ENCODE data around the gene TMEM175. TPM values are rescaled to one million over a fixed set of nuclear protein-coding genes. Genes with fewer than 3 reads are reported as not detected.

TMEM175 gene, protein sequence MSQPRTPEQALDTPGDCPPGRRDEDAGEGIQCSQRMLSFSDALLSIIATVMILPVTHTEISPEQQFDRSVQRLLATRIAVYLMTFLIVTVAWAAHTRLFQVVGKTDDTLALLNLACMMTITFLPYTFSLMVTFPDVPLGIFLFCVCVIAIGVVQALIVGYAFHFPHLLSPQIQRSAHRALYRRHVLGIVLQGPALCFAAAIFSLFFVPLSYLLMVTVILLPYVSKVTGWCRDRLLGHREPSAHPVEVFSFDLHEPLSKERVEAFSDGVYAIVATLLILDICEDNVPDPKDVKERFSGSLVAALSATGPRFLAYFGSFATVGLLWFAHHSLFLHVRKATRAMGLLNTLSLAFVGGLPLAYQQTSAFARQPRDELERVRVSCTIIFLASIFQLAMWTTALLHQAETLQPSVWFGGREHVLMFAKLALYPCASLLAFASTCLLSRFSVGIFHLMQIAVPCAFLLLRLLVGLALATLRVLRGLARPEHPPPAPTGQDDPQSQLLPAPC
- total RNA-seq: 10 to 100 TPM; 33.5 to 36.1 TPM

DNA sequence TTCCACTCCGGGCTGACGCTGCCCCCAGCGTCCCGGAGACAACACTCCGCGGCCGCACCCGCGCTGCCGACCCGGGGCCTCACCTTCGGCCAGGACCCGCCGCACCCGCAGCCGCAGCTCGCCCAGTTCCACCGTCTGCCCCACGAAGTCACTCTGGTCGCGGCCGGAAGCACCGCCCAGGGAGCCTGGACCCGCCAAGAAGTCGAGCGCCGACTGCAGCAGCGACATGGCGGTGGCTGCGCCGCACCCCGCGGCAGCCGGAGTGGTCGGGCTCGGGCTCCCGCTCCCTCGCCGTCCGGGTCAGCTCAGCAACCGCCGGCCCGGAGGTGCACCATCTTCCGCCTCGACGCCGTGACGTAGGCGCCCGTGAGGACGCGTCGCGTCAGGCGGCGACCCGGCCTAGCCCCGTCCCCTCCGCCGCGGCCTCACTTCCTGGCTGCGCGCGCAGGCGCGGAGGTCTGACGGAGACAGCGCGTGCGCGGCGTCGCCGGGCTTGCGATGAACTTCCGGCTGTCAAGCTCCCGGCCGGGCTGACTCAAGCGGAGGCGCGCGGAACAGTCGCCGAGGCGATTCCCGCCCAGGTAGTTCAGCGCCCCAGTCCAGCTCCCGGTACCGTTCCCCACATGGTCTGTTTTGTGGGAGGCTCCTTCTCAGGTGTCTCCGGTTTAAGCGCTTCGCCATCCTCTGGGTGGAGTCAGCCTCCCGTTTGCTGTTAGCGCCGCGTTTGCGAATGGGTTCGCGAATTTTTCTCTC lies at the start of gene TMEM175, which contains the start of gene GAK:
TMEM175 (plus strand) TSS at position 501 of the 753 bp plus-strand sequence. CDS start 15,280 bp downstream, outside the sequence.
GAK (minus strand) TSS at position 357 of the 753 bp plus-strand sequence; CDS start at position 228, 129 bp downstream.

DNA sequence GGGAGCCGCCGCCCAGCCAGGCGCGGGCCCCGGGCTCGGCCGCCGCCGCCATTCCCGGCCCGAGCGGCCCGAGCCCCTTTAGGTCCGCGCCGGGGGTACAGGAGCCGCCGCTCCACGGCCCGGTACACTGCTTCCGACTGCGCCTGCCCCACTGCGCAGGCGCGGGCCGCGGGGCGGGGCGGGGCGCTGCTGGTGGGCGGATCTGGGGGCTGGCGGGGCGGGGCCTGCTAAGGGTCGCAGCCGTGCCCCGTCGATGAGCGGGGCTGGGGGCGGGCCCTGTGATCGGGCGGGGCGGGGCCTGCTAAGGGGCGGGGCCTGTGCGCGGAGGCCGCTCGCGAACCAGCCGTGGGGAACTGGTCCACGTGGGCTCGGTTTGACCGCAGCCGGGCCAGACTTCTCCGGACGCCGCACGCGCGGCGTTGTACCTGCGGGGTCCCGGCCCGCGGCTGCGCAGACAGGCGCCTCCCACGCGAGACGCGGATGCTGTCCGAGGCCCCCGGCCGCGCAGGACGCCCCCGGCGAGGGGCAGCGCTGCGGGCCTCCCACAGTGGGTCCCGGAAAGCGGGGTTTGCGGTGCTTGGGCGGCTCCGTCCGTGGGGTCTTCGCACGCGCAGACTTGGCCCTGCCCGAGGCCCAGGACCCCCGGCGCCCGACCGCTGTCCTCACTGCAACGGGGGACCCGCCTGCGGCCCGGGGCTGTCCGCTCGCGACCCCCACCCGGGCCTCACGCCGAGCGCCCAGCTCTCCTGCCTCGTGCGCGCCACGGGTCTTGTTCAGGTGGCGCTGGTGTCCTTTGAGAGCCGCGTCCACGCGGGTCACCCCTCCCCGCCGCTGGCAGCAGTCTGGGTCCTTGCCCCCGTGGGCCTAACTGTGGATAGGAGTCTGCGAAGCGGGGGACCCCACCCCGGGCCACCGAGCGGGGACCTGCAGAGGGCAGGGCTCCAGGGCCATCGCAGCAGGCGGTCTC lies 41.5 kb downstream of the TMEM175 start, which contains the start of gene DGKQ:
DGKQ (minus strand) TSS at position 139 of the 967 bp plus-strand sequence; CDS start at position 52, 87 bp downstream.

DNA sequence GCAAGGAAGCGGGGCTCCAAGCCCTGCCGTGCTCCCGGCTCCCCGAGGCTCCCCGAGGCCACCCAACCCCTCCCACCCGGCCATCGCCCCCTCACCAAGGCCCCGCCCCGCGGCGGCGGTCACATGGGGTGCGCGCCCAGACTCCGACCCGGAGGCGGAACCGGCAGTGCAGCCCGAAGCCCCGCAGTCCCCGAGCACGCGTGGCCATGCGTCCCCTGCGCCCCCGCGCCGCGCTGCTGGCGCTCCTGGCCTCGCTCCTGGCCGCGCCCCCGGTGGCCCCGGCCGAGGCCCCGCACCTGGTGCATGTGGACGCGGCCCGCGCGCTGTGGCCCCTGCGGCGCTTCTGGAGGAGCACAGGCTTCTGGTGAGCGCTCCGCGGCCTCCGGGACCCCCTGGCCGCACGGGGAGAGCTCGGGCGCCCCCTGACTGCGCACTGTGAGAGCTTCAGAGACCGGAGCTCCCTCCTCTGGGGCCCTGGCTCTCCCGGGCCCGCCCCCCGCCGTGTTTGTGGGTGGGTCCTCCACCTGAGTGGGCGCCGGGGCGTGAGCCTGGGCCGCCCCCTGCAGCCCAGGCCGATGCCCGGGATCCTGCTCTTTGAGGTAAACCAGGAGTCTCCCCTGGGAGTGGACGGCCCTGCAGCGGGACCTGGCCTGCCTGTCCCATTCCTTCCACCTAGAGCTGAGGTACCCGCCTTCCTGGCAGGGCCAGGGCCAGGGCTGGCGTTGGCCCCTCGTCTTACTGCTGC lies 54.8 kb downstream of the TMEM175 start, which contains the start of gene IDUA:
IDUA (plus strand) TSS at position 166 of the 745 bp plus-strand sequence; CDS start at position 207, 41 bp downstream.

DNA sequence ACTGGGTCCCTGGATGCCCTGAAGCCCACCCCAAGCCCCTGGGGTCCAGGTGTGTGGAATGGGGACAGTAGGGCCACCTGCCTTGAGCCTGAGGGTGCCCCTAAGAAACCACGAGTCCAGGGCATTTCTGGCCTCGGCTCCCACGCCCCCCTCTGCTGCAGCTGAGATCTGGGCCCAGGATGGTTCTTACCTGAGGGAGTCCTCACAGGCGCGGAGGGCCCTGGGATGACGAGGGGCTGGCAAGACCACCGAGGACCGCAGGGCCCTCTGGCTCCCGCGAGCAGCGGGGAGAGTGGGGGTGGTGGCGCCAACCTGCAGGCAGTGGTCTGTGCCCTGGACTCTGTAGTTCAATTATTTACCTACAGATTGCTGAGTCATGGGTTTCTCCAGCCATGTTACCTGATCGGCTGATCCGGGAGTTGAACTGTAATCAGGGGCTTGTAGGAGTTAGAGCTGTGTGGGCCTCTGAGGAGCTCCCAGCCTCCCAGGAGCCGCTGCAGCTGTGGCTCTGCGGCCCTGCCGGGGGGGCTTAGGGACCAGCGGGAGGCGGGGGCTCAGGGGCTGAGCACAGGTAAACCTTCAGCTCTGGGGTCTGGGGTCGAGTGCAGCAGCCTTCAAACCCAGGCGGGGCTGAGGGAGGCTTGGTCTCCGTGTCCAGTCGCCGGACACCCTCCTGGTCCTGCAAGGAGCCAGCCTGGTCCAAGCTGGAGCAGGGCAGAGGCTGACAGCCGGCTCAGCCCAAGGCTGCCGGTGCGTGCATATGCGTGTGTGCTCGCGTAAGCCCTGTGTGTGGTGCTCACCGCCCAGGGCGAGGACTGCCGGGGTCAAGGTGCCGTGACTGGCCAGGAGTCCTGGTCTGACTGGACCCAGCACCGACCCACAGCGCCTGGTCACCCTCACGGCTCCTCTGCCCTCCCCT lies 61.1 kb downstream of the TMEM175 start, which contains the start of gene SLC26A1:
SLC26A1 (minus strand) TSS at position 294 of the 919 bp plus-strand sequence. CDS start 1,701 bp downstream, outside the sequence.

Other genes with a start within 250 kb of the TMEM175 start
- gene SLC49A3, start 243.3 kb upstream of the TMEM175 start, total RNA-seq: under 1 TPM; 0.30 to 0.31 TPM
- gene PCGF3, start 226.6 kb upstream of the TMEM175 start, total RNA-seq: 10 to 100 TPM; 54.1 to 54.9 TPM
- gene CPLX1, start 106.3 kb upstream of the TMEM175 start, total RNA-seq: 1 to 10 TPM; 2.5 to 2.6 TPM
- 100 to 1,000 TPM; 131 to 141 TPM for gene GAK, start 144 bp upstream of the TMEM175 start, total RNA-seq
- gene DGKQ, start 41.1 kb downstream of the TMEM175 start, total RNA-seq: 10 to 100 TPM; 16.8 to 18.5 TPM
- 10 to 100 TPM; 38.7 to 42.6 TPM for gene IDUA, start 54.6 kb downstream of the TMEM175 start, total RNA-seq
- under 1 TPM in 1 of 2 experiments, not detected in 1; 0.18 TPM for gene SLC26A1, start 60.9 kb downstream of the TMEM175 start, total RNA-seq
- 1 to 10 TPM; 8.3 TPM for gene FGFRL1, start 79.2 kb downstream of the TMEM175 start, total RNA-seq
- gene RNF212, start 181.1 kb downstream of the TMEM175 start, total RNA-seq: 1 to 10 TPM in 1 of 2 experiments, under 1 TPM in 1; 0.65 to 1.0 TPM
- gene SPON2, start 240.1 kb downstream of the TMEM175 start, total RNA-seq: 10 to 100 TPM; 26.4 to 27.8 TPM

Measured in activated naive CD4-positive, alpha-beta T cell treated with anti-CD3 and anti-CD28 coated beads, Interleukin-2, amount 10 ng/mL, durations not matched to agents 5 hours and 36 hours (primary cell).